Measurements from ENCODE around the gene WDR89. TPM values are rescaled to one million over a fixed set of nuclear protein-coding genes. Genes with fewer than 3 reads are reported as not detected.

WDR89 gene
- total and polyA plus RNA-seq, 10 donors, result 9.5 to 18.9 (median 17.4) TPM

DNA sequence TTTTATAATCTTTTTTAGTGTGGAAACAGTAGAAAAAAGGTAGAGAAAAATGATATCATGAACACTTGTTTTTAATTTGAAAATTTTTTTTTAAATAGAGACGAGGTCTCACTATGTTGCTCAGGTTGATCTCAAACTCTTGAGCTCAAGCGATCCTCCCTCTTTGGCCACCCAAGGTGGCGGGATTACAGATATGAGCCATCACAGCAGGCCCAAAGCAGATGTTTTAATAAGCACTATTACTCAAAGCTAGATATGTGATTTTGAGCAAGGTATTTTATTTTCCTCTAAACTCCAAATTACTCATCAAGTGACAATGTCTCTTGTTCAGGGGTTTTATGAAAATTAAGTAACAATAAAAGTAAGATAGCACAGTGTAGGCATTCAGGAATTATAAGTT, 10.7 kb upstream of the WDR89 start:
- TF ChIP-seq, protein P1, sequence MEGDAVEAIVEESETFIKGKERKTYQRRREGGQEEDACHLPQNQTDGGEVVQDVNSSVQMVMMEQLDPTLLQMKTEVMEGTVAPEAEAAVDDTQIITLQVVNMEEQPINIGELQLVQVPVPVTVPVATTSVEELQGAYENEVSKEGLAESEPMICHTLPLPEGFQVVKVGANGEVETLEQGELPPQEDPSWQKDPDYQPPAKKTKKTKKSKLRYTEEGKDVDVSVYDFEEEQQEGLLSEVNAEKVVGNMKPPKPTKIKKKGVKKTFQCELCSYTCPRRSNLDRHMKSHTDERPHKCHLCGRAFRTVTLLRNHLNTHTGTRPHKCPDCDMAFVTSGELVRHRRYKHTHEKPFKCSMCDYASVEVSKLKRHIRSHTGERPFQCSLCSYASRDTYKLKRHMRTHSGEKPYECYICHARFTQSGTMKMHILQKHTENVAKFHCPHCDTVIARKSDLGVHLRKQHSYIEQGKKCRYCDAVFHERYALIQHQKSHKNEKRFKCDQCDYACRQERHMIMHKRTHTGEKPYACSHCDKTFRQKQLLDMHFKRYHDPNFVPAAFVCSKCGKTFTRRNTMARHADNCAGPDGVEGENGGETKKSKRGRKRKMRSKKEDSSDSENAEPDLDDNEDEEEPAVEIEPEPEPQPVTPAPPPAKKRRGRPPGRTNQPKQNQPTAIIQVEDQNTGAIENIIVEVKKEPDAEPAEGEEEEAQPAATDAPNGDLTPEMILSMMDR (IDR thresholded peaks at IDR 0.05 in 8 of 11, conservative IDR thresholded peaks at IDR 0.05 in 3 of 11), result no peak
- TF ChIP-seq POLR2AphosphoS5 (IDR thresholded peaks at IDR 0.05) (no peak), POLR2A (IDR thresholded peaks at IDR 0.05) (no peak)
- Histone ChIP-seq H3K4me3 (no peak overlapping the region), H3K27me3 (replicated peaks in 1 of 7) (no peaks in the 10 kb centered on the region), H3K36me3 (peaks cover 0 to 16% (median 0%) of the 10 kb centered on the region in 6 donors), H3K27ac (no peak overlapping the region), H3K9me3 (no peaks in the 10 kb centered on the region), H3K4me1 (peaks cover 0 to 26% (median 9%) of the 10 kb centered on the region in 6 donors)
- WGBS, 5 donors, result 87 to 98% (median 93%) methylated on average over 3 of the region's 3 CpGs
- intact Hi-C loops (cut with DNase I; ENCODE audit: low total_unique reads), result no loop called here
- no peak for DNase-seq

- H3K4me1 ChIP-seq, result peaks cover 0 to 15% (median 0%) of the 10 kb centered on the region in 6 donors
- TF ChIP-seq POLR2AphosphoS5 (IDR thresholded peaks at IDR 0.05), result peak in 1 of 3 donors; percentile 18
- no peak for TF ChIP-seq POLR2A (IDR thresholded peaks at IDR 0.05)
- DNase-seq, result no peak
- peaks cover 0 to 16% (median 0%) of the 10 kb centered on the region in 6 donors for H3K36me3 ChIP-seq
- no peak overlapping the region for H3K4me3 ChIP-seq
- intact Hi-C loops (cut with DNase I; ENCODE audit: low total_unique reads), result no loop called here
- no peaks in the 10 kb centered on the region for H3K9me3 ChIP-seq
- no peaks in the 10 kb centered on the region for H3K27me3 ChIP-seq (replicated peaks in 1 of 7)
- peak overlapping the region; percentile 0 to 83 (median 70) for H3K27ac ChIP-seq
- whole genome bisulfite sequencing, 5 donors, result 67 to 78% (median 76%) methylated on average over 3 of the region's 3 CpGs
Observed at GRCh38 chr14:63650256-63650952, 8.7 kb upstream of the WDR89 start.

DNA sequence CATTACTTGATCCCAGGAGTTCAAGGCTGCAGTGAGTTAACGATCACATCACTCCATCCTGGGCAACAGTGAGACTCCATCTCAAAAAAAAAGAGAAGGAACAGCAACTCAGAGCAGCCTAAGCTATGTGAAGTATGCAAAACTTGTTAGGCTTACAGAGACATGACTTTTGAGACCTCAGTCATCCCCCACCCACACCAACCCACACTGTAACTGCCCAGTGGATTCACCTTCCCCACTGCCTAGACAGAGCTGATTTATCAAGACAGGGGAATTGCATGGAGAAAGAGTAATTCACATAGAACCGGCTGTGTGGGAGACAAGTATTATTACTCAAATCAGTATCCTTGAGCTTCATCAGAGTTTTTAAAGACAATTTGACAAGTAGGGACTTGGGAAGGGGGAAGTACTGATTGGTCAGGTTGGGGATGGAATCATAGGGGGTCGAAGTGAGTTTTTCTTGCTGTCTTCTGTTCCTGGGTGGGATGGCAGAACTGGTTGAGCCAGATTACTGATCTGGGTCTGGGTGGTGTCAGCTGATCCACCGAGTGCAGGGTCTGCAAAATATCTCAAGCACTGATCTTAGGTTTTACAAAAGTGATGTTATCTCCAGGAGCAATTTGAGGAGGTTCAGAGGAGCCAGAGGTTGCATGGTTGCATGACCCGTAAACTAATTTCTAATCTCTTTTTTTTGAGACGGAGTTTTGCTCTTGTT, 6.2 kb upstream of the WDR89 start:
- H3K4me1 ChIP-seq, result peaks cover 0 to 28% (median 6%) of the 10 kb centered on the region in 6 donors
- TF ChIP-seq, protein P1 (IDR thresholded peaks at IDR 0.05 in 8 of 11, conservative IDR thresholded peaks at IDR 0.05 in 3 of 11), result no peak
- TF ChIP-seq POLR2A (IDR thresholded peaks at IDR 0.05) (no peak), POLR2AphosphoS5 (IDR thresholded peaks at IDR 0.05) (no peak)
- H3K36me3 ChIP-seq, result peaks cover 0 to 16% (median 0%) of the 10 kb centered on the region in 6 donors
- H3K9me3 ChIP-seq, result no peaks in the 10 kb centered on the region
- 77 to 92% (median 88%) methylated on average over 6 of the region's 6 CpGs for WGBS, 5 donors
- DNase-seq, result no peak
- no peak overlapping the region for H3K4me3 ChIP-seq
- H3K27ac ChIP-seq, result no peak overlapping the region
- H3K27me3 ChIP-seq (replicated peaks in 1 of 7), result no peaks in the 10 kb centered on the region
- intact Hi-C loops (cut with DNase I; ENCODE audit: low total_unique reads), result no loop called here

GRCh38 chr14:63644741-63645140, 3.1 kb upstream of the WDR89 start:
- 81 to 87% (median 85%) methylated on average over 2 of the region's 2 CpGs for WGBS, 5 donors
- Histone ChIP-seq H3K4me3 (no peak overlapping the region), H3K27ac (no peak overlapping the region), H3K27me3 (replicated peaks in 1 of 7) (no peaks in the 10 kb centered on the region), H3K36me3 (peaks cover 0 to 9% (median 0%) of the 10 kb centered on the region in 6 donors), H3K4me1 (peaks cover 0 to 37% (median 21%) of the 10 kb centered on the region in 6 donors), H3K9me3 (no peaks in the 10 kb centered on the region)
- TF ChIP-seq, protein P1 (IDR thresholded peaks at IDR 0.05 in 8 of 11, conservative IDR thresholded peaks at IDR 0.05 in 3 of 11), result no peak
- TF ChIP-seq POLR2A (IDR thresholded peaks at IDR 0.05), result no peak
- no peak for TF ChIP-seq POLR2AphosphoS5 (IDR thresholded peaks at IDR 0.05)
- DNase-seq, result no peak
- intact Hi-C loops (cut with DNase I; ENCODE audit: low total_unique reads), result loop anchor here (5.0 kb wide), 1 partner anchor 102 kb away; the partner anchor contains the start of gene PPP2R5E

Data from spleen (tissue), 11 donors.